GM13976 (cell line): ENCODE results near the gene DTX3.

Experiments used
- DNase-seq: peaks from one replicate; pipeline ENCODE4 v3.0.0; 2012; ENCODE audit warnings: low spot score
- in situ Hi-C: fragments of 300-500 bp; cut with MboI; formaldehyde crosslinking; loops from one replicate; pipeline ENCODE4 v1.12.0; 2022; ENCODE audit warnings: low sequenced_read_pairs, mixed read lengths, inconsistent platforms; ENCODE audit not compliant: unreplicated experiment
- TF ChIP-seq, protein P1 (sequence below): IDR thresholded peaks from 2 replicates; pipeline ENCODE4 v1.5.1; 2012; ENCODE audit warnings: borderline replicate concordance, mild to moderate bottlenecking; ENCODE audit not compliant: insufficient read depth; ENCODE audit errors: extremely low read depth, missing control alignments, control extremely low read depth

Gene DTX3

DNA sequence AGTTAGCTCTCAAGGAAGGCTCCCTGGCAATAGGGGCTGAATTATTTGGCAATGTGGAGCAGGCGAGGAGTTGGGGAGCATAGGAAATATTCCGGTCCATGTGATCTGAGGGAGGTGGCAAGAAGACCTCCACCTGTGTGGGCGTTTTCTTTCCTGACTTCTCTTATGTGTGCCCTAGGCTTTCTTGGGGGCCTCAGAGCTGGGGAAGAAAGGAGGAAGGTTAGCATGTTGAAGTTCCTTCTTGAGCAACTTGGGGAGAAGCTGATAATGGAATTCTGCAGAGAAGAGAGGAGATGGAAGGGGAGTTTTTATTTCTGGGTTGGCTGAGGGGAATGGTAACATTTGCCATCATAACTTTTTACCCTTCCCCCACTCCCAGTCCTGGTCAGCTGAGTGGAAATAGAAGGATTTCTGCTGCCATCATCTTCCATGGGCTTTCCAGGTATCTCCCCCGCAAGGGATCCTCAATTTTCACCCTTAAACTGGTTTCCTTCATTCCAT is 1.2 kb downstream of the DTX3 start:
- in situ Hi-C loops, result no loop called here
- TF ChIP-seq, protein P1, sequence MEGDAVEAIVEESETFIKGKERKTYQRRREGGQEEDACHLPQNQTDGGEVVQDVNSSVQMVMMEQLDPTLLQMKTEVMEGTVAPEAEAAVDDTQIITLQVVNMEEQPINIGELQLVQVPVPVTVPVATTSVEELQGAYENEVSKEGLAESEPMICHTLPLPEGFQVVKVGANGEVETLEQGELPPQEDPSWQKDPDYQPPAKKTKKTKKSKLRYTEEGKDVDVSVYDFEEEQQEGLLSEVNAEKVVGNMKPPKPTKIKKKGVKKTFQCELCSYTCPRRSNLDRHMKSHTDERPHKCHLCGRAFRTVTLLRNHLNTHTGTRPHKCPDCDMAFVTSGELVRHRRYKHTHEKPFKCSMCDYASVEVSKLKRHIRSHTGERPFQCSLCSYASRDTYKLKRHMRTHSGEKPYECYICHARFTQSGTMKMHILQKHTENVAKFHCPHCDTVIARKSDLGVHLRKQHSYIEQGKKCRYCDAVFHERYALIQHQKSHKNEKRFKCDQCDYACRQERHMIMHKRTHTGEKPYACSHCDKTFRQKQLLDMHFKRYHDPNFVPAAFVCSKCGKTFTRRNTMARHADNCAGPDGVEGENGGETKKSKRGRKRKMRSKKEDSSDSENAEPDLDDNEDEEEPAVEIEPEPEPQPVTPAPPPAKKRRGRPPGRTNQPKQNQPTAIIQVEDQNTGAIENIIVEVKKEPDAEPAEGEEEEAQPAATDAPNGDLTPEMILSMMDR, result no peak
- no peak for DNase-seq

DNA sequence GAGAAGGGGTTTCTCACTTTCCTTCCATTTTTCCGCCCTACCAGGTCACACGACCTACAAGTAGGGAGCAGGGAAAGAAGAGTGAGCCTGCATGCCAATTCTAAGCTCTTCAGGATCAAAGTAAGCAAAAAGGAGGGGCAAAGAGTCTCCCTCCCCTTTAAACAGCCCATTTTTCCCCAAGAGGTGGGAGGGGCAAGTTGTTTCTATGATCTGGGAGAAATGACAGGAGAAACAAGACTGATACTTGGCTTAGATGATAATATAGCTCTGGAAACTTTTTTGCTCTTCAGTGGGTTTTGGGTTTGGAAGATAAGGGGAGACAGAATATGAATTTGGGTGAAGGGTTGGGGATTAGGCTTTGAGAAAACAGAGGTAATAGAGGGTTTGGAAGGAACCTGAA is 1.8 kb downstream of the DTX3 start:
- DNase-seq, result no peak
- in situ Hi-C loops, result no loop called here
- TF ChIP-seq, protein P1, result no peak

DNA sequence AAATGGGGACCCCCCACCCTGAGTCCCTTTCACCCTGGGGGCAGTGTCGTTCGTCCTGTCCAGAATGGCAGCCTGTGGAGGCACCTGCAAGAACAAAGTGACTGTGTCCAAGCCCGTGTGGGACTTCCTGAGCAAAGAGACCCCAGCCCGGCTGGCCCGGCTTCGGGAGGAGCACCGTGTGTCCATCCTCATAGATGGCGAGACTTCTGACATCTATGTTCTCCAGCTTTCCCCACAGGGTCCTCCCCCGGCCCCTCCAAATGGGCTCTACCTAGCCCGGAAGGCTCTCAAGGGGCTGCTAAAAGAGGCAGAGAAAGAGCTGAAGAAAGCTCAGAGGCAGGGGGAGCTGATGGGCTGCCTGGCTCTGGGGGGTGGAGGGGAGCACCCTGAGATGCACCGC is 2.2 kb downstream of the DTX3 start:
- DNase-seq, result no peak
- in situ Hi-C loops, result no loop called here
- TF ChIP-seq, protein P1, result no peak

DNA sequence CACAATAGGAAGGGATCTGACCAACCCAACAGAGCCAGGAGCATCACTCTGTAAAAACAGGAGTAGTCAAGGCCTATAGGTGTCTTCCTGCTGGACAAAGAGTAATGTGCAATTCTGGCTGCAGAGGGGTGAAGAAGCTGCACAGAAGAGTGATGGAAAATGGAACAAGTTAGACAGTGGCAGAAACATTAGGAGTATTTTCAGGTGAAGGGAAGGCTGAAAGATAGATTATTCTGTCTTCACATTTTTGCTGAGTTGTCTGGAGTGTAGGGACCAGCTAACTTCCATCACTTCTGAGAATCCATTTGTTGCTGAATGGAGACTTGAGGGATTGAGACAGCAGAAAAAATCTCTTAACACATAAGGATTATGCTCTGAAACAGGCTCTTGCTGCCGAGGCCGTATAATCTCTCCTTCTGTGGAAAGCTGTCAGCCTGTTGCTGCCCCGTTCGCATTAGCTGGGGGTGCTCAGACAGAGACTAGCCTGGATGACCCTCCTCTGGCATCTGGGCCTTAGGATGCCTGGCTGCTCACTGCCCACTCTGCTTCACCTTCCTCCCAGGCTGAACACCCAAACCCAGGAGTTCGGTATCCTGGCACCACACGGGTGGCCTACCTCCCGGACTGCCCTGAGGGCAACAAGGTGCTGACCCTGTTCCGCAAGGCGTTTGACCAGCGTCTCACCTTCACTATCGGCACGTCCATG is 3.5 kb downstream of the DTX3 start:
- TF ChIP-seq, protein P1, result no peak
- in situ Hi-C loops, result no loop called here
- no peak for DNase-seq

DNA sequence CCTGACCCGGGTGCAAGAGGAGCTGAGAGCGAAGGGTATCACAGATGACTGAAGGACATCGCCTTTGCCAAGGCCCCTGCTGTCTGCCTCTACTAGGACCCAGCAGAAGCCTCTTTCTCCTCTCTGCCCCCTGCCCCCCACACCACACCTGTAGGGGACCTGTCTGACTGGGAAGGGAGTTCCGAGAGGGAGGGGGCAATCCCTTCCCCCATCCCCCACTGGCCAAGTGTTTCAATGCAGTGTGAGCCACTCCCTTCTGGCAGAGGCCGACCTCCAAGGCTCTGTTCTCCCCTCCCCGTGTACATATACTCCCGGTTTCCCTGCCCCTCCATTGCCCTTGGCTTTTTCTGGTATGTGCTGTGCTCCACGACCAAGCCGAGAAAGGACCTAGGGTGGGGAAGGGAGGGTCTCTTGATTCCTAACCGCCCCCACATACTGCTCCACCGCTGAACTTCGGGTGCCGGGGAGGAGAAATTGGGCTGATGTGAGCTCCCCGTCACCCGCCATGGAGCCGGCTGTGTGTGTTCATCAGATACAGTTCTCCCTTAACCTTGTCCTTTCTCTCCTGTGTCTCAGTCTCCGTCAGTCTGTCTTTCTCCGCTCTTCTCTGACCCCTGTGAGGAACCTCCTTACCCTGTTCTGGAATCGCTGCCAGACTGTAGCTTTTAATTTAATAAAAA is 4.6 kb downstream of the DTX3 start:
- TF ChIP-seq, protein P1, result no peak
- DNase-seq, result peak; percentile 15
- in situ Hi-C loops, result no loop called here

DNA sequence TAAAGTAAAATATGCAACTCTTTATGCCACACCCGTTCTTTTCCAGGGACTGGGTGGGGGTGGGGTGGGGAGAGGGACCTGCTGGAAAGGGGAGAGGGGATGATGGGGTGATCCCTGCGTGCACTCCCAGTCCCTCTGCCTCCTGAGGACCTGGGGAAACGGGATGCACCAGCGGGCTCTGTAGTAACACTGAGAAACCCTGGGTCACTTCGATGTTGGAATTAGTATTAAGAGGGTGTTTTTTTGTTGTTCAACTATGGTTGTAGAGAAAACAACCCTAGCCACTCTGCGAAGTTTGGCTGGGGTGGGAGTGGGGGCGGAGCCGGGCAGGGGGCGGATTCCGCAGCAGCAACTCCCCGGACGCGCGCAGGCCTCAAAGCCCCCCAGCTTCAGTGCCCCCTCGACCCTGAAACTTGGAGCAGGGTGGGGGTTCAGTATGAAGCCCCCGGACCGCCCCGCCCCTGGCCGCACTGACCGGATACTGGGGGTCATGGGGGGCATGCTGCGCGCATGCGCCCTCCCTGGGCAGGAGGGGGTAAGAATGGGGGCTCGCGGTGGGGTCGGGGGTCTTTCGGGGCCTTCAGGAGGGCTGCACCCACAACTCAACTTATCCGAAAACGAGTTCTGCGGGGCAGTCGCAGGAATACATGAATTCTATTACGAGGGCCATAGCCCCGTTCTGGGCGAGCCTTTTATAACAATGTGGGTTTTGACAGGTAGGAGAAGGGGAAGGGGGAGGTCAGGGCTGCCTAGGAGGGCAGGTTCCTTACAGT is 5.3 kb downstream of the DTX3 start:
- in situ Hi-C loops, result no loop called here
- TF ChIP-seq, protein P1, result no peak
- no peak for DNase-seq
